HepG2 (cell line): Measurements from ENCODE around the gene FECH. TPM values are rescaled to one million over a fixed set of nuclear protein-coding genes. Genes with fewer than 3 reads are reported as not detected.

Experiments
- ATAC-seq: fragments of 200-7000 bp; cut with Tn5 transposase; 3 replicates; pipeline ENCODE4 v1.9.1; 2020; ENCODE audit warnings: mild to moderate bottlenecking, moderate library complexity
- BruUV-seq: library from RNA; stranded (reverse); fragments of 400-500 nt; replicated peaks from 2 replicates; lab custom pipeline; 2021; lab: Mats Ljungman, UMichigan
- CTCF ChIA-PET: fragments of 300-600 bp; formaldehyde crosslinking; extraction: SDS; loops from one replicate; lab custom pipeline; 2021; ENCODE audit warnings: low total read pairs, inconsistent platforms, low intra/inter-chr PET ratio; lab: Yijun Ruan, JAX
- POLR2A ChIA-PET: fragments of 350-600 bp; sonication (Branson Sonifier 250); formaldehyde crosslinking; loops from one replicate; lab custom pipeline; 2020; ENCODE audit warnings: antibody characterized with exemption, inconsistent platforms; lab: Yijun Ruan, JAX
- DNase-seq: peaks from one replicate; pipeline ENCODE4 v3.0.0-alpha.2; 2015; ENCODE audit warnings: low spot score
- FAIRE-seq: peaks from 3 replicates; lab custom pipeline; 2011; peaks lifted over from hg19 to GRCh38; lab: Jason Lieb, UNC
- H2AFZ ChIP-seq: one replicate; pipeline ENCODE4 v1.6.1; 2011; ENCODE audit warnings: low read length, inconsistent platforms
- H3K27ac ChIP-seq: fragments of 300-600 bp; 3 replicates; pipeline ENCODE4 v1.8.0; 2011; ENCODE audit warnings: mixed run types, mild to moderate bottlenecking, mixed read lengths, low read length, inconsistent platforms; ENCODE audit not compliant: insufficient read depth; ENCODE audit errors: extremely low read length
- H3K27me3 ChIP-seq, 2 experiments: fragments of 200-600 bp in 1 of 2; 2 replicates in 1 of 2; 3 replicates in 1 of 2; pipeline versions ENCODE4 v1.6.0 to v1.8.0; 2011; ENCODE audit warnings: low read length in 2 of 2, mild to moderate bottlenecking in 2 of 2, moderate library complexity in 2 of 2, inconsistent platforms in 1 of 2; ENCODE audit not compliant: insufficient read depth in 2 of 2, control insufficient read depth in 1 of 2
- H3K36me3 ChIP-seq, 2 experiments: fragments of 200-600 bp in 1 of 2; replicated peaks in 1 of 2; 2 replicates in 1 of 2; 3 replicates in 1 of 2; pipeline versions ENCODE4 v1.5.1 to v1.8.0; 2011; ENCODE audit warnings: low read length in 2 of 2, inconsistent platforms in 1 of 2; ENCODE audit not compliant: insufficient read depth in 2 of 2, control insufficient read depth in 1 of 2
- H3K4me1 ChIP-seq: 2 replicates; pipeline ENCODE4 v1.5.1; 2012; ENCODE audit warnings: low read length, inconsistent platforms; ENCODE audit not compliant: insufficient read depth
- H3K4me2 ChIP-seq: 2 replicates; pipeline ENCODE4 v1.6.0; 2011; ENCODE audit warnings: low read depth, low read length, inconsistent platforms
- H3K4me3 ChIP-seq, 3 experiments: fragments of 200-600 bp in 1 of 3; sonication (generic), shearing (Covaris generic) in 1 of 3; replicated peaks in 1 of 3; 2 replicates each; pipeline ENCODE4 v1.5.1; 2011 to 2016; ENCODE audit warnings: low read length in 3 of 3, inconsistent platforms in 2 of 3, low read depth in 2 of 3, mild to moderate bottlenecking in 2 of 3, control low read depth in 1 of 3, mixed read lengths in 1 of 3; ENCODE audit not compliant: insufficient read depth in 1 of 3
- H3K79me2 ChIP-seq: one replicate; pipeline ENCODE4 v1.6.1; 2011; ENCODE audit warnings: low read length, inconsistent platforms; ENCODE audit not compliant: insufficient read depth
- H3K9ac ChIP-seq: 2 replicates; pipeline ENCODE4 v1.6.0; 2011; ENCODE audit warnings: mild to moderate bottlenecking, low read depth, low read length, inconsistent platforms; ENCODE audit not compliant: insufficient read depth
- H3K9me3 ChIP-seq: 2 replicates; pipeline ENCODE4 v1.5.1; 2012; ENCODE audit warnings: mild to moderate bottlenecking, low read length
- H4K20me1 ChIP-seq: 2 replicates; pipeline ENCODE4 v1.6.0; 2011; ENCODE audit warnings: inconsistent platforms, mild to moderate bottlenecking, low read length, moderate library complexity; ENCODE audit not compliant: insufficient read depth
- CCDC6 ChIP-seq: sonication (generic); formaldehyde crosslinking; IDR thresholded peaks from 2 replicates; pipeline ENCODE4 v1.8.1; 2022; ENCODE audit warnings: mild to moderate bottlenecking, missing genetic modification reagents, moderate library complexity
- MIER2 ChIP-seq: IDR thresholded peaks from 2 replicates; pipeline ENCODE4 v1.6.1; 2016; ENCODE audit warnings: missing biosample characterization, missing genetic modification reagents
- SMARCC2 ChIP-seq: fragments of 450-650 bp; IDR thresholded peaks from 2 replicates; pipeline ENCODE4 v1.6.1; 2017; ENCODE audit warnings: antibody characterized with exemption, mild to moderate bottlenecking
- SMYD3 ChIP-seq: sonication (generic); formaldehyde crosslinking; IDR thresholded peaks from 2 replicates; pipeline ENCODE4 v1.8.1; 2023; ENCODE audit warnings: mild to moderate bottlenecking, missing genetic modification reagents
- SOX13 ChIP-seq, 3 experiments: fragments of 450-650 bp in 1 of 3; sonication (generic) in 1 of 3; formaldehyde crosslinking in 1 of 3; IDR thresholded peaks in 2 of 3; conservative IDR thresholded peaks in 1 of 3; 2 replicates each; pipeline versions ENCODE4 v1.5.0 to v1.6.1; 2016 to 2020; ENCODE audit warnings: antibody characterized with exemption in 1 of 3, mild to moderate bottlenecking in 1 of 3, missing compliant biosample characterization in 1 of 3, missing genetic modification reagents in 1 of 3, moderate library complexity in 1 of 3
- SOX6 ChIP-seq, 2 experiments: fragments of 450-650 bp in 1 of 2; sonication (generic) in 1 of 2; formaldehyde crosslinking in 1 of 2; IDR thresholded peaks; 2 replicates each; pipeline versions ENCODE4 v1.4.0 to v1.6.1; 2017 to 2020; ENCODE audit warnings: antibody characterized with exemption in 1 of 2, mild to moderate bottlenecking in 1 of 2, missing genetic modification reagents in 1 of 2
- TP53 ChIP-seq: sonication (generic); formaldehyde crosslinking; conservative IDR thresholded peaks from 2 replicates; pipeline ENCODE4 v1.4.0; 2020; ENCODE audit warnings: missing genetic modification reagents
- ZFP62 ChIP-seq: sonication (generic); formaldehyde crosslinking; IDR thresholded peaks from 2 replicates; pipeline ENCODE4 v1.4.0; 2020; ENCODE audit warnings: missing genetic modification reagents
- ZFYVE20 ChIP-seq: sonication (generic); formaldehyde crosslinking; IDR thresholded peaks from 2 replicates; pipeline ENCODE4 v1.8.0; 2023; ENCODE audit warnings: low read depth, mild to moderate bottlenecking, moderate library complexity, missing genetic modification reagents, borderline replicate concordance
- ZSCAN29 ChIP-seq: sonication (generic); formaldehyde crosslinking; conservative IDR thresholded peaks from 2 replicates; pipeline ENCODE4 v1.4.0; 2020; ENCODE audit warnings: mild to moderate bottlenecking, missing genetic modification reagents
- WGBS: methylation state at CpG from one replicate; pipeline ENCODE4 v1.1.6; 2017; ENCODE audit warnings: low lambda C conversion rate; 5-methylcytosine and 5-hydroxymethylcytosine counted together
- in situ Hi-C: cut with HindIII; loops from 2 replicates; pipeline ENCODE4 v1.10.0; 2017; ENCODE audit warnings: low pct_unique_long_range_greater_than_20kb; ENCODE audit not compliant: extremely low pct_ligation_motif_present
- intact Hi-C: fragments of 100-400 bp; cut with micrococcal nuclease; formaldehyde crosslinking; loops from one replicate; pipeline ENCODE4 v1.10.0; 2022; ENCODE audit not compliant: unreplicated experiment
- polyA plus RNA-seq, 8 experiments: library from polyadenylated mRNA; depleted of rRNA in 3 of 8; stranded (reverse) in 7 of 8; unstranded in 1 of 8; fragments of >200 nt; fragmentation: Illumina TruSeq in 4 of 8; extraction: Trizol in 4 of 8; gene quantifications; 2 replicates each; pipeline versions ENCODE4 v1.2.1 to v1.2.3, GENCODE V29; 2011 to 2016; ENCODE audit warnings: low read depth in 4 of 8, missing spikeins in 1 of 8, mixed read lengths in 1 of 8; ENCODE audit not compliant: insufficient read depth in 1 of 8
- total RNA-seq, 5 experiments: library from RNA; depleted of rRNA; stranded (reverse); fragments of >200 nt; fragmentation: Illumina TruSeq; extraction: Trizol; gene quantifications; 2 replicates each; pipeline ENCODE4 v1.2.3, GENCODE V29; 2016; ENCODE audit warnings: low read depth in 1 of 5

The FECH gene
- total and polyA plus RNA-seq, 2 of the 13 experiments (the other 11 are each of a cell fraction or from before 2014, with no cell fraction given), result 14.7 to 21.9 TPM

DNA sequence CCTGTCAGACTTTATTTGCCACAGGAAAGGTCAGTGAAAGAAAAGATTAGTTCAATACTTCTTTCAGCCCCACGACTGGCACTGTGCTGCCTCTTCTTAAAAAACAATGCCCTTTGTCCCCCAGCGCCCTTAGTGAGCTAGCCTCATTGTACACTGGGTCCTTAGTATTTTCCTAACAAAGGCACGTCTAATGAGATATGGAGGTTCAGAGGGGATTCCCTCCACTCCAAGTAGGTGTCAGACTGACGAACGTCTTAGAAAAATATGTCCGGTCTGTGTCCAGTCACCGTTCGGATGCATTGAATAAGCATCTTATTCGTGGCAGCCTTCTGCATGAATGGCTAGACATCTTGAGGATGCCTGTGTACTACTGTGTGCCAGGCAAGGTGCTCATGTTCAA is 1.1 kb downstream of the FECH start:
- Histone ChIP-seq H3K79me2 (no peaks in the 10 kb centered on the region), H2AFZ (peak overlapping the region; percentile 49), H4K20me1 (no peaks in the 10 kb centered on the region), H3K9ac (peak overlapping the region; percentile 73; the same call in 1 of the 2 replicates), H3K4me1 (peaks cover 13% of the 10 kb centered on the region), H3K9me3 (no peaks in the 10 kb centered on the region), H3K4me3 (peak overlapping the region; percentile 70 to 85 (median 81)), H3K27me3 (no peaks in the 10 kb centered on the region), H3K4me2 (peak overlapping the region; percentile 91), H3K27ac (no peak overlapping the region), H3K36me3 (no peaks in the 10 kb centered on the region; a peak in 1 of 5 replicates)
- no TSS peak for BruUV-seq
- TF ChIP-seq ZSCAN29 (CRISPR knock-in tag) (no peak), ZFP62 (no peak), SOX6 (IDR thresholded peaks at IDR 0.05) (no peak), SOX6 (CRISPR knock-in tag; IDR thresholded peaks at IDR 0.05) (peak; percentile 20; the same call in 1 of the 2 replicates), SMARCC2 (no peak), MIER2 (CRISPR knock-in tag) (no peak), ZFYVE20 (CRISPR knock-in tag) (no peak), CCDC6 (CRISPR knock-in tag) (0 out of 2 replicates have a peak, but pooled peaks have one; percentile 13), SOX13 (IDR thresholded peaks at IDR 0.05) (no peak), SOX13 (CRISPR knock-in tag; conservative IDR thresholded peaks at IDR 0.05 in 1 of 2, IDR thresholded peaks at IDR 0.05 in 1 of 2) (peak in 1 of 2 experiments; percentile 53; a peak in 2 of 4 replicates), TP53 (CRISPR knock-in tag) (no peak), SMYD3 (CRISPR knock-in tag) (no peak)
- DNase-seq (no peak), FAIRE-seq (no peak), ATAC-seq (no peak)
- ChIA-PET CTCF (no interaction called here), POLR2A (no interaction called here)
- WGBS, result 8% methylated on average over 9 of the region's 9 CpGs
- in situ Hi-C loops, result no loop called here
- intact Hi-C loops, result no loop called here
